NCI-H82 (cell line): ENCODE data around the gene DOK5.
A peak's percentile ranks its signal among the peaks of the same experiment; 100 is the strongest.
"Not testable (repeated sequence)": the region's sequence is repeated elsewhere in the genome, so short reads cannot be mapped to it uniquely, and the experiment has no call there.

Source experiments
- DNase-seq: peaks from one replicate; lab custom pipeline; 2025; lab: John Stamatoyannopoulos, UW

Gene DOK5

DNA sequence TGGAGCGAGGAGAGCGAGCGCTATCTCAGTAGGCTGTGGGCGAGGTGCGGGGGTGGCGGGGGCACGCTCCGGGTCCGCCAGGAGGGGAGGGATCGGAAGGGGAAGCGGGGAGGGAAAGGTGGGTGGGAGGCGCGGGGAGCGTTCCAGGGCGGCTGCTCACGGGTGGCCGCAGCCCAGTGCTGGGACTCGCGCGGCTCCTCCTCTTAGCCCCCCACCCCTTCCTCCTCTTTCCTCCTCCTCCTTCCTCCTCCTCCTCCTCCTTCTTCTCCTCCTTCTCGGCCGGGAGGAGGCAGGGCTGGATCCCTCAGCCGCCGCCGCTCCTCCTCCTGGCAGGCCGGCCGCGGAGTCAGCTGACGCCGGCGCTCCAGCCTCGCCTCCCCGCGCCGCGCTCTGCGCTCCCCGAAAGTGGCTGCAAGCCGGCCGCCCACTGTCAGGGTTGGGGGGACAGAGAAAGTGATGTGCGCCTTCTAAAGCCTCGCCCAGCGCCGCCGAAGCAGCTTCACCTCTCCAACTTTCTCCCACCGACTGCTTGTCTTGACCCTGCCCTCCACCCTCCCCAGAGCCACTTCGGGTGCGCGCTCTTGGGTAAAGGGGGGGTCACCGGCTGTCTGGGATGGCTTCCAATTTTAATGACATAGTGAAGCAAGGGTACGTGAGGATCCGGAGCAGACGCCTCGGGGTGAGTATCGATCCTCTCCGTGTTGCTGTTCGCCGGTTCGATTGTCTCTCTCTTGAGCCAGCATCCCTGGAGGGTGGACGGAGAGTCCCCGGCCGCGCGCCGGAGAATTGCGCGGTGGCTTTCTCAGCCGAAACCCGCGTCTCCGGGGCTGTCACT is at the start of gene DOK5:
TSS of gene DOK5 (plus strand) at position 260 of the 835 bp plus-strand sequence. CDS start at position 614, 354 bp downstream.
- DNase-seq: peak; percentile 25

DNA sequence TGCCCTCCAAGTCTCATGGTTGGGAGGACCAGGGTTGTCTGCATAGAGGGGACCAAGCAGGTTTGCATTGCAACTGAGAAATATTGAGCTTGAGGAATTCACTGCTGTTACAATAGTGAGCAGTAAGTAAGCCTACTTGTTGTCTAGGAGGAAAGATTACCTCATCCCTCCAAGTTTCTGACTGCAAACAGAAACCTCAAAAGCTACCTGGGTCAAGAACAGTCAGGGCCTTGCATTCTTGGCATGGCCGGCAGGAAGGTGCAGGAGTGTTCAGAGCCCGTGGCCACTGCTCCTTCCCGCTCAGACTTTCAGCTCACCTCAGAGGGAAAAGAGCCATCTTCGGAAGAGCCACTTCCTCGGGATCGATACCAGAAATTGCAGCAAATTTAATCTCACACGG is 46.0 kb upstream of the DOK5 start:
- DNase-seq: no peak

DNA sequence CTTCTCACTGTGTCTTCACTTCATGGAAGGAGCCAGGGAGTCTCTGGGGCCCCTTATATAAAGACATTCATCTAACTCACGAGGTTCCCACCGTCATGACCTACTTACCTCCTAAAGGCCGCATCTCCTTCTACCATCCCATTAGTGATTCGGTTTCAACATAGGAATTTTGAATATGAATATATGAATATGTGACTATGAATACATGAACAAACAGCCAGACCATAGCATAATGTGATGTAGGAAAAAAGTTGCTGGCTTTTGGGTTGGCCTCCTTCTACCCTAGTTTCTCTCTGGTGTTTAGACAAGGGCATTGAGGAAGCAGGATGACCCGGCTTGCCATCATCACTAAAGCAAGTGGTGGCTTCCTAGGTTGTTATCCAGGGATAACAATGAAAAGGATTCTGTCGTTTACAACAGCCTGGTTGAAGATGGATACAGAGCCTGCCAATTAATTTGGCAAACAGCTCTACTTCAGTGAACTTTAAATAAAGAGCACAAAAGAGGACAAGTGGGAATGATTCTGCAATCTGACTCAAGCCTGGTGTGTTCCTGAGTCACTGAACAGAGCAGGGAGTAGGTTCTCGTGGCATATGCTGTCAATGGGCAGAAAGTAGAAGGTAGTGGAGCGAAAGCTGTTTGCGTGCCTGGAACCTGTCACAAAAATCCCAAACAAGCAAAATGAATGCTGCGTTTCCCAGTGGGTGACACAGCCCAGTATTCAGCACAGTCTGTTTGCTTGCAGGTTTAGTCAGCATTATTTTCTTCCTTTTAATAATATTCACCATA is 44.0 kb upstream of the DOK5 start:
- DNase-seq: no peak

DNA sequence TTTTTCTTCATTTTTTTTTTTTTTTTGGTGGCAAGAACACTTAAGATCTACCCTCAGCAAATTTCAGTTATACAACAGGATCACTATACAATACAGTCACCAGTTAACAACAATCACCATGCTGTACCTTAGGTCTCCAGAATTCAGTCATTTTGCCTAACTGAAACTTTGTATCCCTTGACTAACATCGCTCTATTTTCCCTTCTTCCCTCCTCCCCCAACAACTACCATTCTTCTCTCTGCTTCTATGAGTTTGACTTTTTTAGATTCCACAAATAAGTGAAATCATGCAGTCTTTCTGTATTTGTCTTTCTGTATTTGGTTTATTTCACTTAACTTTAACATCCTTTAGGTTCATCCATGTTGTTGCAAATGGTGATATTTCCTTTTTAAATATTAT is 42.4 kb upstream of the DOK5 start:
- DNase-seq: no peak

DNA sequence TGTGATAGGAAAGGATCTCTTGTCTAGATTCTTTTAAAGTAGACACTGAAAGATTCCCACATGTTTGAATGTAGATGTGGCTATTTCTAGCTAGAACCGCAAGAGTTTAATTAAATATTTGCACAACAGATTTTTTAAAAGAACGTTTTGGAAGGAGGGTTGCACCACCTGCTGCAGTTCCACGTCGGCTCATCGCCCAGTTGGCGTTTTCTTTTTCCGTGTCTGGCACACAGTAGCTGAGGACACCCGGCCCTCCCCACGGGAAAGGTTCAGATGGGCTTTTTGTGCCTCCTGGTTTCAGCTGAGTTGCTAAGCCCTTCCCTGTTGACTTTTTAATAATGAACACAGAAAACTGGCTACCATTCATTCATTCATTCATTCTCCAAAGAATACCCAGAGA is 41.8 kb upstream of the DOK5 start:
- DNase-seq: no peak

DNA sequence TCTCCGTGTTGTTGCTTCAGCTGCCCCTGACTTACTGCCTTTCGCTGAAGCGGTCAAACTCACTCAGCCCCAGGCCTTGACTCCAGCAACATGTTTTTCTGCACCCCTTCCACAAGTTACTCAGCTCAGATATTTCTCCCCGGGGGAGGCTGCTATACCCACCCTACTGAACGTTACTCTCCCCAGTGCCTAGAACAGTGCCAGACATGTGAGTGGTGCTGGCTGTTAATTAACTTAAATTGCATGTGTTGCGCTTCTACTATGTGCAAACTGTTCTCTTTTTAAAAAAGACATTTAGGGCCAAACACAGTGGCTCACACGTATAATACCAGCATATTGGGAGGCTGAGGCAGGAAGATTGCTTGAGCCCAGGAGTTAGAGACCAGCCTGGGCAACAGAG is 41.2 kb upstream of the DOK5 start:
- DNase-seq: no peak

DNA sequence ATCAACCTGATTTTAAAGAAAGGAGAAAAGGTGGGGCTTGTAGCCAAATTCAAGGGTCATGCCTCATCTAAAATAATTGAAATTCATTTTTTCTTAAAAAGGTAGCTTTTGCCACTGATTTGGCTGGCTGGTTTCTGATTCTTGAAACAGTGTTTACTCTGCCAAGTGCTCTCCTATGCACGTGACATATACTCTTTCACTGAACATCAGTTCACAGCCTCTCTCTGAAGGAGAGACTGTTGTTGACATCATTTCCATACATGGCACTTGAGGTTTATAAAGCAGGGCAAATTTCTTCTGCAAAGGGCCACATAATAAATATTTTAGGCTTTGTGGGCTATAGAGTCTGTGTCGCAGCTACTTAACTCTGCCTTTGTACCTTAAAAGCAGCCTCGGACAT is 40.4 kb upstream of the DOK5 start:
- no peak for DNase-seq

DNA sequence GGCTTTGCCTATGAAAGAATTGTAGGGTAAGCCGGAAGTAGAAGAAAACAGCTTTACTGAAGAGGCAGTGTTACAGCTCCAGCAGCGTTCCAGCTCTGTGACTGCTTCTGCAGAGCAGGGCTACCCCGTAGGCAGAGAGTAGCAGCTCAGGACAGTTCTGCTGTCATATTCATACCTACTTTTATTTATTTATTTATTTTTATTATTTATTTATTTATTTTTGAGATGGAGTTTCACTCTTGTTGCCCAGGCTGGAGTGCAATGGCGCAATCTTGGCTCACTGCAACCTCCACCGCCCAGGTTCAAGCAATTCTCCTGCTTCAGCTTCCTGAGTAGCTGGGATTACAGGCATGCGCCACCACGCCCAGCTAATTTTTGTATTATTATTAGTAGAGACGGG is 39.0 kb upstream of the DOK5 start:
- DNase-seq: not testable (repeated sequence)

DNA sequence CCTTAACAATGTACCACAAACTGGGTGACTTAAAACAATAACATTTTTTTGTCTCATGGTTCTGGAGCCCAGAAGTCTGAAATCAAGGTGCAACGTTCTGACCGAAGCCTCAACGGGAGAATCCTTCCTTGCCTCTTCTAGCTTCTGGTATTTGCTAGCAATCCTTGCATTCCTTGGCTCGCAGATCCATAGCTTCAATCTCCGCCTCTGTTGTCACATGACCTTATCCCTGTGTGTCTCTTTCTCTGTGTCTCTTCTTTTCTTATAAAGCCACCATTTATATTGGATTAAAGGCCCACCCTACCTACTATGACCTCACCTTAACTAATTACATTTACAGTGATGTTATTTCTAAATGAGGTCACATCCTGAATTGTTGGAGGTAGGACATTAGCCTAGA is 37.2 kb upstream of the DOK5 start:
- DNase-seq: no peak

DNA sequence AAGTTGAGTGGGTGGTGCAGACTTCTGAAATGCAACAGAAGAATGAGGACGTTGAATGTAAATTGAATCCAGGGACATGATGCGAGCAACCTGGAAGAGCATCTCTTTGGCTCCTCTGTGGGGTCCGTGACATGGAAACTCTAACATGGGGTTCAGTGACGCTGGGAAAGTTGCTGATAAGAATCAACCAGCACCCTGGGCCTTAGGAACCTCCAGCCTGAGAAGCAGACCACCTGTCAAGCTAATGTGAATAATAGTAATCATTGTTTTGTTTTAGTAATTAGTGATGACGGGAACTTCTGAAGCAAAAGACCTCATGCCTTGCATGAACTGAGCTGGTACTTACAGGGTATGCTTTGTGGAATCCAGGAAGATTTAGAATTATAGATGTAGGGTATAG is 25.2 kb upstream of the DOK5 start:
- no peak for DNase-seq

DNA sequence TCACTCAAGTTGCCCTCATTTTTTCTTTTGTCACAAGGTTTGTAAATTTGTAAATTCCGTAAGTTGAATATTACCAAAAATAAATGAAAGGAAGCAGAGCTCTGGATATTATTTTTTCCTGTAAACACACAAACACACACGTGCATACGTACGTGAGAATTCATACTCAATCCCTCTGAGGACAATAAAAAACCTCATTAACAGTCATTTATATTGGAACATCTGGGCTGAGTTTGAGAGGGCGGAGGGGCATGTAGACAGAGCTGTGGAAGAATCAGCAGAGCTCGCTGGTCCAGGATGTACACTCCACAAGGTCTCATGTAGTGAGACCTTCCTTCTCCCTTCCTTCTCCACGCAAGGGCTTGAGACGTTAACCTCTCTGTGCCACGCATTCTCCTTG is 24.2 kb upstream of the DOK5 start:
- DNase-seq: no peak

DNA sequence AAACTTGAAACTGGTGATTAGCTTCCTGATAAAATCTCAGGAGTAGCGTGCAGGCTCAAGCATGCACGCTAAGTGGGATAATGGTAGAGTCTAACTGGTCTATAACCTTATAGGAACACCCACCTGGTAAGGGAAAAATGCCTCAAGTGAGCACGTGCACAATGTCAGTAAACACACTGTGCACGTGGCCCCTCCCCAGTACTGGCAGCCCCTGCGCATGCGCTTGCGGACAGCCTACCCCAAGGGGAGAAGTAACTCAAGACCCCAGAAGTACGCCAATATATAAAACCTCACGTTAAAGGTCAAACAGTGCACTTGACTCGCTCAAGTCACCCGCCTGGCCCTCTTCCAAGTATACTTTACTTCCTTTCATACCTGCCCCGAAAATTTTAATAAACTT is 23.1 kb upstream of the DOK5 start:
- DNase-seq: no peak

DNA sequence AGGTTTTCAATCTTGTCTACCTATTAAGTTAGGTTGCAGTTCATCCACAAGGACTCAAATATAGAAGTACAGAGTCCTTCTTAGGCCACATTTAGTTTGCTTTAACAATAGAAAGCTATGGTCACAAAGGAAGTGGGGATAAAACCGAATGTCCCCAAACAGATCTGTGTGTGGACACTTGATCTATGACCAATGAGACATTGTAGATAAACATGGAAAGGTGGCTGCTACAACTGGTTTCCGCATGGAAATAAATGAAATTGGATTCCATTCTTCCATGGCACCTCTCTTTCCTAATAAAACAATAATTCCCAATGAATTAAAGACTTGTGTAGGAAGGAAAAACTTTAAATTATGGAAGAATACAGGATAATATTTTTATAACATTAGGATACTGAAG is 20.4 kb upstream of the DOK5 start:
- DNase-seq: no peak

DNA sequence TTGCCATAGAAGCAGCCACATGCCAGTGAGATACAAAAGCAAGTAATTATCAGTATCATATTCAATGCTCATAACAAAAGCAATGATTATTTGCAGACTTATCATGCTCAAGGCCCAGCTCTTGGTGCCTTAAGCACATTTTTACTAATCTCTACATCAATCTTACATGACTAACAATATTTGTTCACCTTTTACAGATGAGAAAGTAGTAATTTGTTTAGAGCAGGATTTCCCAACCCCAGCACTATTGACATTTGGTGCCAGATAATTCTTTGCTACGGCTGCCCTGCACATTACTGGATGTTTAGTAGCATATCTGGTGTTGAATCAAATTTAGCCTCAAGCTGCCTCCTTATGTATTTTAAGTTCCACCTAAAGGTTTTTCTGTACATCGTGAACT is 19.0 kb upstream of the DOK5 start:
- no peak for DNase-seq

DNA sequence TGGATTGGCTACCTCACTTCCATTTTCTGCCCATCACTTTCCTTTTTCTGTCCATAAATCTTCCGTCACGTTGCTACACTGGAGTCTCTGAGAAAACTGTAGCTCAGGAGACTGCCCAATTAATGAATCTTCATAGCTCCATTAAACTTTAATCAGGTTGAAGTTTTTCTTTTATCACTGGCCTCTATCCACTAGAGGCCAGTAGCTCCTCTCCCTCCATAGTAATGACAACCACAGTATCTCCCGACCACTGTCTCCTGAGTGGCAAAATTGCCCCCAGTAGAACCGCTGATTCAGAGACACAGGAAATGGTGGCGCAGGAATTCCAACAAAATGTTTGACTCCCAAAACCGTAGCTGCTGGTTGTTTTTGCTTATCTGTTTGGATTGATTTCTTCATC is 18.4 kb upstream of the DOK5 start:
- peak; percentile 12 for DNase-seq

DNA sequence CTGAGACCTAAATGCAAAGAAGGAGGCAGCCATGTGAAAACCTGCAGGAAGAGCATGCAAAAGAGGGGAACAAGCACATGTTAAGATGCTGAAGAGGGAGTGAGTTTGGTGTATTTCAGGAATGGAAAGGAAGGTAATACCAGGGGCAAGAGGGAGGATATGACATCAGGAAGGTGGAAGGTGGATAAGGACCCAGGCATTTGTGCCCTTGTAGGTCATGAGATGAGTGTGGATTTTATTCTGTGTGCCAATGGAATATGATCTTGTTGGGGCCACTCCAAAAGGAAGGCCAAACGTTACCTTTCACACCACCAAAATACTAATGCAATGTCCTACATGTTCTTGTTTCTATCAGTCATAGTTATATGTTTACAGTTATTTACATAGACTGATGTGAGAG is 17.2 kb upstream of the DOK5 start:
- DNase-seq: no peak

DNA sequence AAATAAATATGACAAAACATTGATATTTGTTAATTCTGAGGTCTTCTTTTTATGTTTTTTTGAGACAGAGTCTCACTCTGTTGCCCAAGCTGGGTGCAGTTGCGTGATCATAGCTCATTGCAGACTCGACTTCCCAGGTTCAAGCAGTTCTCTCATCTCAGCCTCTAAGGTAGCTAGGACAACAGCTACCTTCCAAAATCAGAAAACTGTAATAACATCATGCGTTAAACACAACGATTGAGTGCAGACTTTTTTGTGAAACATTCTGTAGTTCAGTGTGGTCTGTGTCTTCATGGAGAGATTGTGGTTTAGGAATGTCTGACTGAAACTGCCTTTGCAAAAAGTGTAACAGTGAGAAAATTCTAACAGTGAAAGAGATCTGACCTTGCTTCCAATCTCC is 16.1 kb upstream of the DOK5 start:
- DNase-seq: no peak

DNA sequence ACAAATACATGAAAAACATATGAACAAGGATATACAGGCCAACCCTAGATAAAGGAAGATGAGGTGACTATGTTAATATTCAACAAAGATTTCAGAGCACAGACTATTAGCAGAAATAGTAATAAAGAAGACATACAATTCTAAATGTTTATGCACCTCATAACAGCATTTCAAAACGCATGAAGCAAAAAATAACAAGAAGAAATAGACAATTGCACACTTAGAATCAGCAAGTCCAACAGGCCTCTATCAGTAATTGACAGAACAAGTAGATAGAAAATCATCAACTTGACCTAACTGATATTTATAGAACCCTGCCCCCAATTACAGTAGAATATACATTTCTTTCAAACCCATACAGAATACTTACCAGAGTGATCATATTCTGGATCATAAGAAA is 11.4 kb upstream of the DOK5 start:
- DNase-seq: no peak

DNA sequence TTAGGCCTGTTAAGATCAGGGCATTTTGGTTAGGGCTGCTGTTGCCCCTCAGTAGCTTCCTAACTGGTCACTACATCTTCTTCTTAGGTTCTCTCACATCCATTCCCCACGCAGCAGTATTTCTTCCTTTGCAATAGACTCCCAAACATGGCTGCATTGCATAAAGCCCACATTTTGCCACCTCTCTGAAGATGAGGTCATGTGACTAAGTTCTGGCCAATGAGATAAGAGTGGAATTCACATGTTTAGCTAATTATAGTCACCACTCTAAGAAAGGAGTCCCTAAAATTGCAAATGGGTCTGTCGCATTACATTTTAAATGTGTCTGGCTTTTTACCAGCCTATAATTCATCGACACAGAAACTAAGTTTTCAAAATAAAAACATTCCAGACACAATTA is 9.3 kb upstream of the DOK5 start:
- no peak for DNase-seq

DNA sequence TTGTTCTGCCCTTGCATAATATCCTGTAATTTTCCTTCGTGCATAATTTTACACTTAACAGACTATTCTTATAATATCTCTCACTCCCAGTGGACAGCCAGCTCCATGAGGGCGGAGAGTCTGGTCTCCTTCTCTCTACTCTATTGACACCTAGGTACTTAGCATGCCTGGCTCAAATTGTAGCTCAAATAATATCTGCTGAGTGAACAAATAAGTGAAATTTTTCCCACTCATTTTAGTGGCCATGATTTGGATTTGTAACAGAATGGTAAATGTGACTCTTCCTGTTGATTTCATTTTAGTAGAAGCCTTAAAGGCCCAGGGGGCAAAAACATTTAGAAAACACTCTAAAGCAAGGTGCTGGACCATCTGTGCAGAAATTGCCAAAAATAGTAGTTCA is 7.8 kb upstream of the DOK5 start:
- no peak for DNase-seq

DNA sequence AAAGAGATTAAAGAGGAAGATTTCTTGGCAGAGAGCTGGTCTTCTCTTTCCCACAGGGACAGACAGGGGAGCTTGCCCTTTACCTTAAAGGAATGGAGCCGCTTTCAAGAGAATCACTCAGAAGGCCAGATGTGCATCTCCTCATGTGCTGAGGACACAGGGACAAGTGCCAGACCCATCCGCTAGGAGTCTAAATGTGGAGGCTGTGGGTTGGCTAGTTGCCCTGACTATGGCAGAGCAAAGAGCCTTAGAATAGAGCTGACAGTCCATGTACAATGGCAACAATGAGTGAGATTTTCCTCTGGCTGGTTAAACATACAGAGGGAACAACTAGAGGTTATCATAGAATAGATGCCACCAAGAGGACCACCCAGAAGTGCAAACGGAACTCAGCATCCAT is 7.3 kb upstream of the DOK5 start:
- DNase-seq: no peak

DNA sequence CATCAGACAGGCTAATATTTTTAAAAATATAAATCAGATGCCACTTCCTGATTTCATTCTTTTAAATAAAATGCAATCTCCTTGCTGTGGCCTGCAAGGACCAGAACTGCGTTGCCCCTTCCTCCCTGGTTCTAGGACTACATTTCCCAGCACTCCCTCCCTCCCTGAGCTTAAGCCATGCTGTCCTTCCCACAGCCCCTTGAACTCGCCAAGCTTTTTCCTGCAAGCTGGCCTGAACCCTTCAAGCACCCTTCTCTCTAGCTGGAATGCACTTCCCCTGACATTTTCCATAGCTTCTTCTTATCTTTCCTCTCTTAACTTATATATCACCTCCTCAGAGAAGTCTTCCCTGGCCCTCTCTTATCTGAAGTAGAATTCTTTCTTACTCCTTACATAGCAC is 6.1 kb upstream of the DOK5 start:
- DNase-seq: peak; percentile 39

DNA sequence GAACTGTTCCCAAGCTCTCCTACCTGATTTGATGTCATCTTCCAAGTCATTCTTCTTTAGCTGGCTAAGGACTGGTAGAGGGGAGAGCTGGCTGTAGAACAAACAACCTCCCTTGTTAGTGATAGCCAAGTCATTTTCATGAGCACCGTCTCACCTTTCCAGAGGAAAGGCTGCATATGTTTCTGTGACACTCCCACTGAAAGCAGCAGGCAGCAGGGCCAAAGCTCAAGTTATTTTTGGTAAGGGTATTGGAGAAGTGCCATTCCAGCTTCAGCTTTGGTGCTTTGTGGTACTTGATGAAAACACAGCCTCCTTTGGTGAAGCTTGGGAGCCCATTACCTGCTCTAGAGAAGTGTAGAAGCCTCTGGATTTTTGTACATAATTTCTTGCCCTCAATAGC is 5.4 kb upstream of the DOK5 start:
- DNase-seq: no peak

DNA sequence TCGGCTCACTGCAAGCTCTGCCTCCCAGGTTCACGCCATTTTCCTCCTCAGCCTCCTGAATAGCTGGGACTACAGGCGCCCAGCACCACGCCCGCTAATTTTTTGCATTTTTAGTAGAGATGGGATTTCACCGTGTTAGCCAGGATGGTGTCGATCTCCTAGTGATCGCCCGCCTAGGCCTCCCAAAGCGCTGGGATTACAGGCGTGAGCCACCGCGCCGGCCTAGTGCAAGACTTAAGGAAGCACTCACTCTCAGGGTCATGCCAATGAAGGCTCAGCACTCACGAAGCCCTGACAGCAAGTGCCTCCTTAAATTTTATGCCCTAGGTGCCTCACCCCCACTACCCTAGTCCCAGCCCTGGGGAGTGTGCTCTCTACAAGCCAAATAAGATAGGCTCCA is 4.7 kb upstream of the DOK5 start:
- no peak for DNase-seq
